ENCODE measurements around the gene EXOSC7.

The EXOSC7 gene

GRCh38 chr3:45029661-45030060 lies 53.6 kb downstream of the EXOSC7 start:
- Histone ChIP-seq H3K27me3 (ENCODE audit: control insufficient read depth, insufficient read depth, low read length, poor library complexity, severe bottlenecking) (peaks cover 18% of the 10 kb centered on the region), H3K27ac (ENCODE audit: insufficient read depth, low read depth, low read length, poor library complexity, severe bottlenecking) (no peak overlapping the region), H3K9me3 (ENCODE audit: control insufficient read depth, low read length) (no peaks in the 10 kb centered on the region), H3K4me1 (ENCODE audit: control insufficient read depth, insufficient read depth, low read length) (no peaks in the 10 kb centered on the region), H3K36me3 (ENCODE audit: control insufficient read depth, insufficient read depth, low read length) (no peaks in the 10 kb centered on the region), H3K4me3 (ENCODE audit: insufficient read depth, low read depth, low read length) (no peak overlapping the region)
- WGBS, 2 experiments: 89 to 93% methylated on average over 5 of the region's 5 CpGs

- Histone ChIP-seq H3K27me3 (ENCODE audit: control insufficient read depth, insufficient read depth, low read length, poor library complexity, severe bottlenecking) (peaks cover 37% of the 10 kb centered on the region), H3K4me3 (ENCODE audit: insufficient read depth, low read depth, low read length) (no peak overlapping the region), H3K4me1 (ENCODE audit: control insufficient read depth, insufficient read depth, low read length) (no peaks in the 10 kb centered on the region), H3K9me3 (ENCODE audit: control insufficient read depth, low read length) (no peaks in the 10 kb centered on the region), H3K36me3 (ENCODE audit: control insufficient read depth, insufficient read depth, low read length) (no peaks in the 10 kb centered on the region), H3K27ac (ENCODE audit: insufficient read depth, low read depth, low read length, poor library complexity, severe bottlenecking) (no peak overlapping the region)
- WGBS, 2 experiments: 91% methylated on average over 3 of the region's 3 CpGs
These were observed 55.5 kb downstream of the EXOSC7 start for GRCh38 chr3:45031531-45031930.

GRCh38 chr3:45032113-45032512 lies 56.1 kb downstream of the EXOSC7 start:
- Histone ChIP-seq H3K4me3 (ENCODE audit: insufficient read depth, low read depth, low read length) (no peak overlapping the region), H3K4me1 (ENCODE audit: control insufficient read depth, insufficient read depth, low read length) (no peaks in the 10 kb centered on the region), H3K27ac (ENCODE audit: insufficient read depth, low read depth, low read length, poor library complexity, severe bottlenecking) (no peak overlapping the region), H3K27me3 (ENCODE audit: control insufficient read depth, insufficient read depth, low read length, poor library complexity, severe bottlenecking) (peaks cover 43% of the 10 kb centered on the region), H3K36me3 (ENCODE audit: control insufficient read depth, insufficient read depth, low read length) (no peaks in the 10 kb centered on the region), H3K9me3 (ENCODE audit: control insufficient read depth, low read length) (no peaks in the 10 kb centered on the region)
- 91 to 92% methylated on average over 2 of the region's 2 CpGs for WGBS, 2 experiments

- Histone ChIP-seq H3K4me3 (ENCODE audit: insufficient read depth, low read depth, low read length) (no peak overlapping the region), H3K4me1 (ENCODE audit: control insufficient read depth, insufficient read depth, low read length) (no peaks in the 10 kb centered on the region), H3K27ac (ENCODE audit: insufficient read depth, low read depth, low read length, poor library complexity, severe bottlenecking) (no peak overlapping the region), H3K9me3 (ENCODE audit: control insufficient read depth, low read length) (no peaks in the 10 kb centered on the region), H3K27me3 (ENCODE audit: control insufficient read depth, insufficient read depth, low read length, poor library complexity, severe bottlenecking) (peaks cover 47% of the 10 kb centered on the region), H3K36me3 (ENCODE audit: control insufficient read depth, insufficient read depth, low read length) (no peaks in the 10 kb centered on the region)
- 93 to 96% methylated on average over 6 of the region's 6 CpGs for WGBS, 2 experiments
These were observed 57.7 kb downstream of the EXOSC7 start for GRCh38 chr3:45033791-45034190.

GRCh38 chr3:45034612-45035252 lies 58.7 kb downstream of the EXOSC7 start:
- Histone ChIP-seq H3K36me3 (ENCODE audit: control insufficient read depth, insufficient read depth, low read length) (no peaks in the 10 kb centered on the region), H3K9me3 (ENCODE audit: control insufficient read depth, low read length) (no peaks in the 10 kb centered on the region), H3K27ac (ENCODE audit: insufficient read depth, low read depth, low read length, poor library complexity, severe bottlenecking) (no peak overlapping the region), H3K27me3 (ENCODE audit: control insufficient read depth, insufficient read depth, low read length, poor library complexity, severe bottlenecking) (peaks cover 47% of the 10 kb centered on the region), H3K4me1 (ENCODE audit: control insufficient read depth, insufficient read depth, low read length) (no peaks in the 10 kb centered on the region), H3K4me3 (ENCODE audit: insufficient read depth, low read depth, low read length) (no peak overlapping the region)
- 92 to 95% methylated on average over 3 of the region's 3 CpGs for WGBS, 2 experiments

DNA sequence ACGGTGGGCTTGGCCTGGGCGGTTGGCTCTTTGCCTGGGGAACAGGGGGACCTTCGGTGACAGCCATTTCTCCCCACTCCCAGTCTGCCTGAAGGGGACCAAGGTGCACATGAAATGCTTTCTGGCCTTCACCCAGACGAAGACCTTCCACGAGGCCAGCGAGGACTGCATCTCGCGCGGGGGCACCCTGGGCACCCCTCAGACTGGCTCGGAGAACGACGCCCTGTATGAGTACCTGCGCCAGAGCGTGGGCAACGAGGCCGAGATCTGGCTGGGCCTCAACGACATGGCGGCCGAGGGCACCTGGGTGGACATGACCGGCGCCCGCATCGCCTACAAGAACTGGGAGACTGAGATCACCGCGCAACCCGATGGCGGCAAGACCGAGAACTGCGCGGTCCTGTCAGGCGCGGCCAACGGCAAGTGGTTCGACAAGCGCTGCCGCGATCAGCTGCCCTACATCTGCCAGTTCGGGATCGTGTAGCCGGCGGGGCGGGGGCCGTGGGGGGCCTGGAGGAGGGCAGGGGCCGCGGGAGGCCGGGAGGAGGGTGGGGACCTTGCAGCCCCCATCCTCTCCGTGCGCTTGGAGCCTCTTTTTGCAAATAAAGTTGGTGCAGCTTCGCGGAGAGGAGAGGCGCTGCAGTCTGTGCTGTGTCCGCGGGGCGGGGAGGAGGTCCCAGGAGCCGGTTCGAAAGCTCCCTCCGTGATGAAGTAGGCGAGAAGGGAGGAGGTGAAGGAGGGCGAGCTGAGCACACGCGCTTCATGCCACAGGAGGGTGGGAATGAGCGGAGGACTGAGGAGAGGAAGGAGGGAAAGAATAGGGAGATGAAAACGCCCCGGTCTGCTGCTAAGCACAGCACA lies 59.6 kb downstream of the EXOSC7 start:
- H3K27ac ChIP-seq (ENCODE audit: insufficient read depth, low read depth, low read length, poor library complexity, severe bottlenecking): no peak overlapping the region
- peaks cover 47% of the 10 kb centered on the region for H3K27me3 ChIP-seq (ENCODE audit: control insufficient read depth, insufficient read depth, low read length, poor library complexity, severe bottlenecking)
- WGBS, 2 experiments: 31 to 34% methylated on average over 63 to 64 of the region's 64 CpGs
- peak overlapping the region; percentile 18 for H3K4me3 ChIP-seq (ENCODE audit: insufficient read depth, low read depth, low read length)
- no peaks in the 10 kb centered on the region for H3K9me3 ChIP-seq (ENCODE audit: control insufficient read depth, low read length)
- H3K36me3 ChIP-seq (ENCODE audit: control insufficient read depth, insufficient read depth, low read length): no peaks in the 10 kb centered on the region
- H3K4me1 ChIP-seq (ENCODE audit: control insufficient read depth, insufficient read depth, low read length): no peaks in the 10 kb centered on the region

DNA sequence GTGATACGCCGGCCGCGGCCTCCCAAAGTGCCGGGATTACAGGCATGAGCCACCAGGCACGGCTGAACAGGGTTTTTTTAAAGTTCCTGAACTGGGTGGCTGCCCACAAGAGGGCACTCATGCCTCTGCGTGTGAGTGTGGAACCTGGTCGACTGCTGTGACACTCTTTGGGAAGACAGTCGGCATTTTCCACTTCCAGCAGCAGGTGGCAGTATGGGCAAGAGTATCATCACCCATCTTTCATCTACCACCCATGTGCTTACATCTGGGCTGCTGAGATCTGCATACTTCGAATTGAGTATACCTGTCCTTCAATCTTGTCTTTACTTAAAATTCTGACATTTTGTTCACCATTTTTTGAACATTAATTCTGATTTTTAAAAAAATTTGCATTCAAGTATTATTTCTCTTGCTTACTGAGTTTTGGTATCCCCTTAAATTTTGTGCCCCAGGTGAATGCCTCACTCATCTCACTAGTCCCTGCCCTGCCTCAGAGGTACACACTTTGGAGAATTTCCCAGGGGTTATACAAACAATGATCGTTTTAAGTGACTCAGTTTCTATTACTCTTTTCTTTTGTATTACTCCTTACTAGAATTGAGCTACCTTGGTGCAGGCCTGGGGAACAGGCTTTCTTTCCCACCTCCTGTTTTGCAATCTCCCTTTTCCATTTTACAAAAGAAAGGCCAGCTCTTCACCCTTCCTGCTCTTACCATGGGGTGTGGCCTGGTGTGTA lies 61.8 kb downstream of the EXOSC7 start:
- no peaks in the 10 kb centered on the region for H3K9me3 ChIP-seq (ENCODE audit: control insufficient read depth, low read length)

DNA sequence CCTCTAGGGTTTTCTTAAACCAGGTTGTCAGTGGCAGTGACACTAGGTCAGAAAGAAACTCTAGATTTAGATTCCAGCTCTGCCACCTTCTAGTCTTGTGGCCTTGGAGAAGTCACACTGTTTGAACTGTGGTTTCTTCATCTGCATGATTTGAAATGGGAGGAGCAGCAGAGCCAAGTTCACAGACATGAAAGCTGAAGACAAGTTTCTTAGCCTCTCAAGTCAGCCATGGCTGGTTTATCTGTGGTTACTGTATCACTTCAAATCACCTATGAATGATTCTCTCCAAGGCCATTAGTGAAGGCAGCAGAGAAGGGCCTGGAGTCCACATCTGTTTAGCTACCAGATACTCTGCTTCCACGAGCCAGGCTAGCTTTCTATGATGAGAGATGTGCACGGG lies 65.6 kb downstream of the EXOSC7 start:
- no peak overlapping the region for H3K4me3 ChIP-seq (ENCODE audit: insufficient read depth, low read depth, low read length)
- WGBS, 2 experiments: 92 to 95% methylated on average over 2 of the region's 2 CpGs

More for the DNA sequence above, 61.8 kb downstream of the EXOSC7 start:
- no peak overlapping the region for H3K4me3 ChIP-seq (ENCODE audit: insufficient read depth, low read depth, low read length)
- 13 to 14% methylated on average over 11 of the region's 11 CpGs for WGBS, 2 experiments
- no peaks in the 10 kb centered on the region for H3K36me3 ChIP-seq (ENCODE audit: control insufficient read depth, insufficient read depth, low read length)
- no peaks in the 10 kb centered on the region for H3K4me1 ChIP-seq (ENCODE audit: control insufficient read depth, insufficient read depth, low read length)
- H3K27me3 ChIP-seq (ENCODE audit: control insufficient read depth, insufficient read depth, low read length, poor library complexity, severe bottlenecking): peaks cover 47% of the 10 kb centered on the region
- no peak overlapping the region for H3K27ac ChIP-seq (ENCODE audit: insufficient read depth, low read depth, low read length, poor library complexity, severe bottlenecking)

GRCh38 chr3:45042162-45042561 lies 66.1 kb downstream of the EXOSC7 start:
- Histone ChIP-seq H3K27me3 (ENCODE audit: control insufficient read depth, insufficient read depth, low read length, poor library complexity, severe bottlenecking) (peaks cover 4% of the 10 kb centered on the region), H3K9me3 (ENCODE audit: control insufficient read depth, low read length) (no peaks in the 10 kb centered on the region), H3K4me1 (ENCODE audit: control insufficient read depth, insufficient read depth, low read length) (no peaks in the 10 kb centered on the region), H3K27ac (ENCODE audit: insufficient read depth, low read depth, low read length, poor library complexity, severe bottlenecking) (no peak overlapping the region), H3K4me3 (ENCODE audit: insufficient read depth, low read depth, low read length) (no peak overlapping the region), H3K36me3 (ENCODE audit: control insufficient read depth, insufficient read depth, low read length) (no peaks in the 10 kb centered on the region)
- 84 to 100% methylated on average over 3 of the region's 3 CpGs for WGBS, 2 experiments

More for the DNA sequence above, 65.6 kb downstream of the EXOSC7 start:
- Histone ChIP-seq H3K9me3 (ENCODE audit: control insufficient read depth, low read length) (no peaks in the 10 kb centered on the region), H3K27ac (ENCODE audit: insufficient read depth, low read depth, low read length, poor library complexity, severe bottlenecking) (no peak overlapping the region), H3K27me3 (ENCODE audit: control insufficient read depth, insufficient read depth, low read length, poor library complexity, severe bottlenecking) (peaks cover 9% of the 10 kb centered on the region), H3K4me1 (ENCODE audit: control insufficient read depth, insufficient read depth, low read length) (no peaks in the 10 kb centered on the region), H3K36me3 (ENCODE audit: control insufficient read depth, insufficient read depth, low read length) (no peaks in the 10 kb centered on the region)

- no peaks in the 10 kb centered on the region for H3K27me3 ChIP-seq (ENCODE audit: control insufficient read depth, insufficient read depth, low read length, poor library complexity, severe bottlenecking)
- no peaks in the 10 kb centered on the region for H3K4me1 ChIP-seq (ENCODE audit: control insufficient read depth, insufficient read depth, low read length)
- 88 to 93% methylated on average over 2 of the region's 2 CpGs for WGBS, 2 experiments
- H3K9me3 ChIP-seq (ENCODE audit: control insufficient read depth, low read length): no peaks in the 10 kb centered on the region
- no peak overlapping the region for H3K27ac ChIP-seq (ENCODE audit: insufficient read depth, low read depth, low read length, poor library complexity, severe bottlenecking)
- no peak overlapping the region for H3K4me3 ChIP-seq (ENCODE audit: insufficient read depth, low read depth, low read length)
- no peaks in the 10 kb centered on the region for H3K36me3 ChIP-seq (ENCODE audit: control insufficient read depth, insufficient read depth, low read length)
These were observed 67.8 kb downstream of the EXOSC7 start for GRCh38 chr3:45043728-45044299.

All from ectodermal cell (in vitro differentiated cells).